Measurements from ENCODE around the gene ADGRB2.
A peak's percentile ranks its signal among the peaks of the same experiment; 100 is the strongest.

Gene ADGRB2

GRCh38 chr1:31785020-31785946 is 21.1 kb upstream of the ADGRB2 start:
- Histone ChIP-seq H3K36me3 (ENCODE audit: insufficient read depth, insufficient read length, low read length) (no peaks in the 10 kb centered on the region), H3K9ac (ENCODE audit: insufficient read length, low read depth) (no peak overlapping the region), H3K4me3 (ENCODE audit: insufficient read length, low read depth) (no peak overlapping the region), H3K9me3 (ENCODE audit: insufficient read depth, low read length) (no peaks in the 10 kb centered on the region), H3K4me1 (ENCODE audit: insufficient read depth, insufficient read length) (peaks cover 25% of the 10 kb centered on the region), H3K27me3 (ENCODE audit: insufficient read depth, insufficient read length) (no peaks in the 10 kb centered on the region)
- TF ChIP-seq YY1 (IDR thresholded peaks at IDR 0.05; ENCODE audit: insufficient read depth, insufficient read length) = no peak
- no peak for TF ChIP-seq ZNF274 (IDR thresholded peaks at IDR 0.05; ENCODE audit: low read depth, low read length)
- TF ChIP-seq SUZ12 (IDR thresholded peaks at IDR 0.05; ENCODE audit: extremely low read depth, insufficient read depth, insufficient read length) = no peak
- no peak for DNase-seq (ENCODE audit: low read depth, low spot score)

GRCh38 chr1:31784356-31785019 is 20.3 kb upstream of the ADGRB2 start:
- Histone ChIP-seq H3K9me3 (ENCODE audit: insufficient read depth, low read length) (no peaks in the 10 kb centered on the region), H3K4me1 (ENCODE audit: insufficient read depth, insufficient read length) (peaks cover 24% of the 10 kb centered on the region), H3K9ac (ENCODE audit: insufficient read length, low read depth) (no peak overlapping the region), H3K27me3 (ENCODE audit: insufficient read depth, insufficient read length) (no peaks in the 10 kb centered on the region), H3K4me3 (ENCODE audit: insufficient read length, low read depth) (no peak overlapping the region), H3K36me3 (ENCODE audit: insufficient read depth, insufficient read length, low read length) (no peaks in the 10 kb centered on the region)
- DNase-seq (ENCODE audit: low read depth, low spot score) = no peak
- TF ChIP-seq YY1 (IDR thresholded peaks at IDR 0.05; ENCODE audit: insufficient read depth, insufficient read length) (no peak), ZNF274 (IDR thresholded peaks at IDR 0.05; ENCODE audit: low read depth, low read length) (no peak), SUZ12 (IDR thresholded peaks at IDR 0.05; ENCODE audit: extremely low read depth, insufficient read depth, insufficient read length) (no peak)

- Histone ChIP-seq H3K4me1 (ENCODE audit: insufficient read depth, insufficient read length) (peaks cover 22% of the 10 kb centered on the region), H3K27me3 (ENCODE audit: insufficient read depth, insufficient read length) (no peaks in the 10 kb centered on the region), H3K4me3 (ENCODE audit: insufficient read length, low read depth) (no peak overlapping the region), H3K36me3 (ENCODE audit: insufficient read depth, insufficient read length, low read length) (no peaks in the 10 kb centered on the region), H3K9me3 (ENCODE audit: insufficient read depth, low read length) (no peaks in the 10 kb centered on the region), H3K9ac (ENCODE audit: insufficient read length, low read depth) (no peak overlapping the region)
- TF ChIP-seq SUZ12 (IDR thresholded peaks at IDR 0.05; ENCODE audit: extremely low read depth, insufficient read depth, insufficient read length) = no peak
- no peak for TF ChIP-seq YY1 (IDR thresholded peaks at IDR 0.05; ENCODE audit: insufficient read depth, insufficient read length)
- TF ChIP-seq ZNF274 (IDR thresholded peaks at IDR 0.05; ENCODE audit: low read depth, low read length) = no peak
- no peak for DNase-seq (ENCODE audit: low read depth, low spot score)
Observed at GRCh38 chr1:31783846-31784245, 19.7 kb upstream of the ADGRB2 start.

- TF ChIP-seq YY1 (IDR thresholded peaks at IDR 0.05; ENCODE audit: insufficient read depth, insufficient read length) (no peak), ZNF274 (IDR thresholded peaks at IDR 0.05; ENCODE audit: low read depth, low read length) (no peak), SUZ12 (IDR thresholded peaks at IDR 0.05; ENCODE audit: extremely low read depth, insufficient read depth, insufficient read length) (no peak)
- Histone ChIP-seq H3K27me3 (ENCODE audit: insufficient read depth, insufficient read length) (no peaks in the 10 kb centered on the region), H3K4me3 (ENCODE audit: insufficient read length, low read depth) (no peak overlapping the region), H3K36me3 (ENCODE audit: insufficient read depth, insufficient read length, low read length) (no peaks in the 10 kb centered on the region), H3K9me3 (ENCODE audit: insufficient read depth, low read length) (no peaks in the 10 kb centered on the region), H3K9ac (ENCODE audit: insufficient read length, low read depth) (peak overlapping the region; percentile 57), H3K4me1 (ENCODE audit: insufficient read depth, insufficient read length) (peaks cover 19% of the 10 kb centered on the region)
- DNase-seq (ENCODE audit: low read depth, low spot score) = peak; percentile 71
Observed at GRCh38 chr1:31782421-31783410, 18.6 kb upstream of the ADGRB2 start.

- Histone ChIP-seq H3K4me1 (ENCODE audit: insufficient read depth, insufficient read length) (peaks cover 21% of the 10 kb centered on the region), H3K9me3 (ENCODE audit: insufficient read depth, low read length) (no peaks in the 10 kb centered on the region), H3K36me3 (ENCODE audit: insufficient read depth, insufficient read length, low read length) (no peaks in the 10 kb centered on the region), H3K27me3 (ENCODE audit: insufficient read depth, insufficient read length) (no peaks in the 10 kb centered on the region), H3K9ac (ENCODE audit: insufficient read length, low read depth) (peak overlapping the region; percentile 57), H3K4me3 (ENCODE audit: insufficient read length, low read depth) (no peak overlapping the region)
- DNase-seq (ENCODE audit: low read depth, low spot score) = no peak
- TF ChIP-seq SUZ12 (IDR thresholded peaks at IDR 0.05; ENCODE audit: extremely low read depth, insufficient read depth, insufficient read length) (no peak), YY1 (IDR thresholded peaks at IDR 0.05; ENCODE audit: insufficient read depth, insufficient read length) (no peak), ZNF274 (IDR thresholded peaks at IDR 0.05; ENCODE audit: low read depth, low read length) (no peak)
Observed at GRCh38 chr1:31781756-31782371, 17.7 kb upstream of the ADGRB2 start.

- no peaks in the 10 kb centered on the region for H3K36me3 ChIP-seq (ENCODE audit: insufficient read depth, insufficient read length, low read length)
- no peak overlapping the region for H3K4me3 ChIP-seq (ENCODE audit: insufficient read length, low read depth)
- H3K9ac ChIP-seq (ENCODE audit: insufficient read length, low read depth) = no peak overlapping the region
- H3K4me1 ChIP-seq (ENCODE audit: insufficient read depth, insufficient read length) = peaks cover 26% of the 10 kb centered on the region
- TF ChIP-seq YY1 (IDR thresholded peaks at IDR 0.05; ENCODE audit: insufficient read depth, insufficient read length) = no peak
- no peak for TF ChIP-seq SUZ12 (IDR thresholded peaks at IDR 0.05; ENCODE audit: extremely low read depth, insufficient read depth, insufficient read length)
- no peak for TF ChIP-seq ZNF274 (IDR thresholded peaks at IDR 0.05; ENCODE audit: low read depth, low read length)
- H3K27me3 ChIP-seq (ENCODE audit: insufficient read depth, insufficient read length) = no peaks in the 10 kb centered on the region
- H3K9me3 ChIP-seq (ENCODE audit: insufficient read depth, low read length) = no peaks in the 10 kb centered on the region
- DNase-seq (ENCODE audit: low read depth, low spot score) = no peak
Observed at GRCh38 chr1:31781138-31781755, 17.1 kb upstream of the ADGRB2 start.
